ENCODE measurements around the gene ZNF474. TPM values are rescaled to one million over a fixed set of nuclear protein-coding genes. Genes with fewer than 3 reads are reported as not detected.

Gene ZNF474
- total RNA-seq, 1 donor from 2014 or later = 0.26 TPM

DNA sequence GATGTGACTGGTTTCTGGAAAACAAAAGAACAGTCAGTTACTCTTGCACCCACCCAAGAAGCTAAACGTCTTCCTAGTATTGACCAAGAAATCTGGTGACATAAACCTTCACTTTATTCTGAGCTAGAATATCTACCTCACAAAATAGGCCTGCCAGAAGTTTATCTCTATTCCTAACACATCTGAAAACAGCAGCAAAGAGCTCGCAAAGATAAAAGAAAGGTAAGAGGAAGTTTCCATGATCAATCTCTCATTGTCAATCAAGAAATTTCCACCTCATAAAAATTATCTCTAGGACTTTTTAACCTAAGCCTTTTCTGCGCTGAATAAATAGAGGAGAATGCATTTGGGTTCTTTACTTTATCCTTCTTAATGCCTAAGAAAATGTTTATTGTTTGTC lies 17.3 kb upstream of the ZNF474 start:
- TF ChIP-seq, protein P1, sequence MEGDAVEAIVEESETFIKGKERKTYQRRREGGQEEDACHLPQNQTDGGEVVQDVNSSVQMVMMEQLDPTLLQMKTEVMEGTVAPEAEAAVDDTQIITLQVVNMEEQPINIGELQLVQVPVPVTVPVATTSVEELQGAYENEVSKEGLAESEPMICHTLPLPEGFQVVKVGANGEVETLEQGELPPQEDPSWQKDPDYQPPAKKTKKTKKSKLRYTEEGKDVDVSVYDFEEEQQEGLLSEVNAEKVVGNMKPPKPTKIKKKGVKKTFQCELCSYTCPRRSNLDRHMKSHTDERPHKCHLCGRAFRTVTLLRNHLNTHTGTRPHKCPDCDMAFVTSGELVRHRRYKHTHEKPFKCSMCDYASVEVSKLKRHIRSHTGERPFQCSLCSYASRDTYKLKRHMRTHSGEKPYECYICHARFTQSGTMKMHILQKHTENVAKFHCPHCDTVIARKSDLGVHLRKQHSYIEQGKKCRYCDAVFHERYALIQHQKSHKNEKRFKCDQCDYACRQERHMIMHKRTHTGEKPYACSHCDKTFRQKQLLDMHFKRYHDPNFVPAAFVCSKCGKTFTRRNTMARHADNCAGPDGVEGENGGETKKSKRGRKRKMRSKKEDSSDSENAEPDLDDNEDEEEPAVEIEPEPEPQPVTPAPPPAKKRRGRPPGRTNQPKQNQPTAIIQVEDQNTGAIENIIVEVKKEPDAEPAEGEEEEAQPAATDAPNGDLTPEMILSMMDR (IDR thresholded peaks at IDR 0.05; ENCODE audit: insufficient read depth, low read length, severe bottlenecking) = no peak
- no peak for FAIRE-seq

DNA sequence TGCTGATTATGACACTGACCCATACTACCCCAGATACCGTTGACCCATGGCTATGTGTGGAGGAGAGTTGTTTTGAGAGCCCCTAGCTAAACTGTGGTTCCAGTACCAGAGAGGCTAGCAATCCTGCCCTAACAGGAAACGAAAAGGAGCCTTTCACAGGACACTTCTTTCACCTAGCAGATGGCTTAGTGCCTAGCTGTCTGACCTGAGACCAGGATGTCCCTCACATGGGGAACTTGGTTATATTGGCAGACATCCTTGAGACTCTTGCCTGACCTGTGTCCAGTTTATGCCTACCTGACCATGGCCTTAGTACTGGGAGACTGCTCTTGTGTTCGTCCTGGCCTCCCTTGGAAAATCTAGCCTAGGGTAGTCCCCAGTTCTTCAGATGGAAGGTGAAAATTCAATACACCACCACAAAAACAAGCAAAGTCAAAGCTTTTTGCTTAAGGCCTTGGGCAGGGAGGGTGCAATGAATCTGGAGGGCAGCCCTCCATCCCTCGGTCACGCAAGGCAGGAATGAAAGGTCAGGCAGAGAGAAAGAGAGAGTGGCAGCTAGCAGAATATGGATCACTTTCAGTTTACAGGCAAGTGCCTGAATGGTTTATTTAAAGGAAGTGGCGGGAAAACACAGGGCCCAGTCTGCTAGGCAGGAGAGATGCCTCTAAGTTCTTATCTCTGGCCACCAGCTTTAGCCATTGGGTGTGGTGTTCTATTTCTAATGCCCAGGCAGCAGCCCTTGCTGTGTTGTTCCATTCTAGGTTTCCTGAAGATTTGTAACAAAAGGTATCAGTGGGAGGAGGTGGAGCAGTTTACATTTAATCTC lies 16.4 kb upstream of the ZNF474 start:
- FAIRE-seq = peak; percentile 40

More for the DNA sequence above, 17.3 kb upstream of the ZNF474 start:
- Histone ChIP-seq H3K27me3 (ENCODE audit: control insufficient read depth, insufficient read depth, low read length) (no peaks in the 10 kb centered on the region), H3K36me3 (ENCODE audit: control insufficient read depth, insufficient read depth, low read length) (no peaks in the 10 kb centered on the region), H3K4me3 (ENCODE audit: low read depth, low read length) (no peak overlapping the region)
- no peak for DNase-seq (ENCODE audit: low read depth)

DNA sequence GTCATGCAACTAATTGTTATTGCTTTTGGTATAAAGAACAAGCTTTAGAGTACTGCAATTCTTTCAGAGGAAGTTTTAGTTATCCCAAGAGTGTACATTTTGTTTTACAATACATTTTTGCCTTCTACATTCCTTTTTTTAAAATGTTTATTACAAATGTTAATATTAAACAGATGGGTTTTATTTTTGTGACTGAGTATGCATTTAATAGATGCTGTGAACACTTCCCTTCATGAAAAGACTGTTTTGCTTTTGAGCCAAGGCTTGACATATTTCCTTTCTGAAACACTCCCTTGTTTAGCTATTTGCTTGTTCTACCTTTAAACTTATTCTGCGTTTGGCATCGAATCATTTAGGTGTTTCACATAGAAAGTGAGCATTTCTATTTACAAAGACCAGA lies 14.8 kb upstream of the ZNF474 start:
- no peak for DNase-seq (ENCODE audit: low read depth)
- Histone ChIP-seq H3K27me3 (ENCODE audit: control insufficient read depth, insufficient read depth, low read length) (no peaks in the 10 kb centered on the region), H3K36me3 (ENCODE audit: control insufficient read depth, insufficient read depth, low read length) (no peaks in the 10 kb centered on the region), H3K4me3 (ENCODE audit: low read depth, low read length) (no peak overlapping the region)
- no peak for FAIRE-seq
- TF ChIP-seq, protein P1 (IDR thresholded peaks at IDR 0.05; ENCODE audit: insufficient read depth, low read length, severe bottlenecking) = no peak

More for the DNA sequence above, 16.4 kb upstream of the ZNF474 start:
- Histone ChIP-seq H3K27me3 (ENCODE audit: control insufficient read depth, insufficient read depth, low read length) (no peaks in the 10 kb centered on the region), H3K36me3 (ENCODE audit: control insufficient read depth, insufficient read depth, low read length) (no peaks in the 10 kb centered on the region), H3K4me3 (ENCODE audit: low read depth, low read length) (no peak overlapping the region)
- TF ChIP-seq, protein P1 (IDR thresholded peaks at IDR 0.05; ENCODE audit: insufficient read depth, low read length, severe bottlenecking) = no peak
- no peak for DNase-seq (ENCODE audit: low read depth)

DNA sequence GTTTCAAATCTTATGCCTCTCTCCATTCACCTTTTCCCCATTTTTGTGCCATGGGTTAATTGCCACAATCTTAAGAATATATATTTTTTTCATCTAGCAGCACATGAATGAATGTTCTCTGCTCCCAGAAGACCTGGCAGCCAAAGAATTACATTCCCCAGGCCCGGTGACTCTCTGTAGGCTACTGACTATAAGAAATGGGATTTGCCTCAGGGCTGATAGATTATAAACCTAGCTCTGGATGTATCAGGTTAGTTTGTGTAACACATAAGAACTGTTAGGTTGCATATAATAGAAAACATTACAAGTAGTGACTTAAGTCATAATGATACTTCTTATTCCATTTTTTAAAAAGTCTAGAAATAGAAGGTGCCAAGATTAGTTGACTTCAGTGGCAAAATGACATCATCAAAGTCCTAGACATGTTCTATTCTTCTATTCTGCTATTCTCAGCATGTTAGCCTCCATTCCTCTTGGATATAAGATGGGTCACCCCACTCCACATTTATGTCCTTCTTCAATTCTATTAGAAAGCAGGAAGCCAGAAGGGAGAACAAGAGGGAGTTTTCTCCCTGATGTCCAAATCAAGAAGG lies 10.9 kb upstream of the ZNF474 start:
- no peak overlapping the region for H3K4me3 ChIP-seq (ENCODE audit: low read depth, low read length)
- no peaks in the 10 kb centered on the region for H3K36me3 ChIP-seq (ENCODE audit: control insufficient read depth, insufficient read depth, low read length)
- FAIRE-seq = no peak
- TF ChIP-seq, protein P1 (IDR thresholded peaks at IDR 0.05; ENCODE audit: insufficient read depth, low read length, severe bottlenecking) = no peak
- no peak for DNase-seq (ENCODE audit: low read depth)
- no peaks in the 10 kb centered on the region for H3K27me3 ChIP-seq (ENCODE audit: control insufficient read depth, insufficient read depth, low read length)

DNA sequence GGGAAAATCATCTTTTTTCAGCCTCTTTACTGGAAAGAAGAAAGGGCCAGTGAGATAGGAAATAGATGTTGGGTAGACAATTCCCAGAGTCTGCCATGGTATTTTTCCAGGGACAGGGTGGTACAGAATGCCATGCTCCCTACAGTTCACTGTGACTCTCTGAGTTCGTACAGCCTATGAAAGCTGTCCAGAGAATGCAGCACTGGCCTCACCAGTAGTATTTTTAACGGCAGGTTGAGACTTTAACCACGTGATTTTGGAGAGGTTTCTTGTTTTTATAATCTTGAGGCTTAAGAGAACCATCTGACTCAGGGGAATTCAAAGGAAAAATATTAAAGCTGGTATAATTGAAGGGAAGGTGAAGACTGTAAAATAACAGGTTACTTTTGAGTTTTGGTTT lies 10.1 kb upstream of the ZNF474 start:
- Histone ChIP-seq H3K27me3 (ENCODE audit: control insufficient read depth, insufficient read depth, low read length) (no peaks in the 10 kb centered on the region), H3K4me3 (ENCODE audit: low read depth, low read length) (no peak overlapping the region), H3K36me3 (ENCODE audit: control insufficient read depth, insufficient read depth, low read length) (no peaks in the 10 kb centered on the region)
- no peak for DNase-seq (ENCODE audit: low read depth)
- FAIRE-seq = no peak
- TF ChIP-seq, protein P1 (IDR thresholded peaks at IDR 0.05; ENCODE audit: insufficient read depth, low read length, severe bottlenecking) = no peak

All from bronchial epithelial cell (primary cell).